GM18873 (cell line): ENCODE measurements around the gene SND1.
"Not testable (repeated sequence)": the region's sequence is repeated elsewhere in the genome, so short reads cannot be mapped to it uniquely, and the experiment has no call there.

Experiments
- ATAC-seq: cut with Tn5 transposase; IDR thresholded peaks from one replicate; pipeline ENCODE4 v1.9.1; 2021; ENCODE audit warnings: mild to moderate bottlenecking, moderate library complexity, moderate number of reproducible peaks; ENCODE audit not compliant: unreplicated experiment, low FRiP score

SND1 gene

DNA sequence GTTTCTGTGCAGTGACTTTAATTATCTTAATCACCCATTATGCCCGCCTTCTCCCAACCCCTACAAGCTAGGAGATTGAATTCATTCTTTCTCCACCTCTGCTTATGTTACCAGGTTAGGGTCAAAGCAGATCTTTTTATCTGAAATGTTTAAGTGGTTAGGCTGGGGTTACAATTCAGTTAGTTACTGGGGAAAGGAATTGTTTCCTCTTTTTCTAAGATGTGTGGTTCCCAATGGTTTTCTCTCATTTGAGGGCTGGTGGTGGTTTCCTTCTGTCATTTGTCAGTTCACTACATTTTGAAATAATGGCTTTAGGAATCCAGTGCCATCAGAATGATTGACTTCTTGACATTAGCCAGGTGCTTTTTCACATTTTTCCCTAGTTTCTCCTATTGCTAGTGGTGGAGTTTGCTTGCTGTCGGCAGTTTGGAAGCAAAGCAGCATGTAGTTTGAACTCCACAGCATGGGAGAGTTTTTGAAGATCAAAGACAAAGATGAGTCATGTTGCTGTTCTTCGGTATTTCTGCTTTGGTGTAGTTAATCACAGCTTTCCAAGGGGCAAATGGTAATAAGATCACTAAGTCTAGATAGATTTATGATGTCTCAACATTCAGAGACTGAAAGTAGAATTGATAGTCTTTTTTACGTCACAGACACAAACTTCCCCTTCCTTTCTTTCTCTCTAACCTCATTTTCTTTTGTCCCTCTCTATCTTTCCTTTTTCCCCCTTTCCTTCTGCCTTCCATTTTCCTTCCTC, 168.2 kb downstream of the SND1 start:
- ATAC-seq = no peak

DNA sequence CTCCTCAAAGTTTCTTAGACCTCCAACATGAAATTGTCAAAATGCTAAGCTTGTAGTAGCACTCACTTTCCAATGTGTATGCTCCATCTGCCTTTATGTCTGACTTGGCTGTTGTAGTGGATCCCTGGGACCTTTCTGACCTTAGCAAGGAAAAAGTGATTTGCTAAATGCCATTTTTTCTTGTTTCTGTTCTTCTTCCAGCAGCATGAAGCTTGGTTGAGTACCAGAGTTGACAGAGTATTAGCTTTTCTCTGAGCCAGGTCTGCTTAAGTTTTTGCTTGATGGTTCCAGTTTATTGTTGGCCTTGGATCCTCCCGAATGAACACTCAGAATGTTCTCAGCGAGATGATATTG, 168.7 kb downstream of the SND1 start:
- ATAC-seq = no peak

- no peak for ATAC-seq
Observed at GRCh38 chr7:127821146-127821545, 169.2 kb downstream of the SND1 start.

- ATAC-seq = no peak
Observed at GRCh38 chr7:127822822-127823508, 171.0 kb downstream of the SND1 start.

GRCh38 chr7:127824682-127825081, 172.7 kb downstream of the SND1 start:
- ATAC-seq = no peak

- ATAC-seq = no peak
Observed at GRCh38 chr7:127828843-127829500, 177.0 kb downstream of the SND1 start.

DNA sequence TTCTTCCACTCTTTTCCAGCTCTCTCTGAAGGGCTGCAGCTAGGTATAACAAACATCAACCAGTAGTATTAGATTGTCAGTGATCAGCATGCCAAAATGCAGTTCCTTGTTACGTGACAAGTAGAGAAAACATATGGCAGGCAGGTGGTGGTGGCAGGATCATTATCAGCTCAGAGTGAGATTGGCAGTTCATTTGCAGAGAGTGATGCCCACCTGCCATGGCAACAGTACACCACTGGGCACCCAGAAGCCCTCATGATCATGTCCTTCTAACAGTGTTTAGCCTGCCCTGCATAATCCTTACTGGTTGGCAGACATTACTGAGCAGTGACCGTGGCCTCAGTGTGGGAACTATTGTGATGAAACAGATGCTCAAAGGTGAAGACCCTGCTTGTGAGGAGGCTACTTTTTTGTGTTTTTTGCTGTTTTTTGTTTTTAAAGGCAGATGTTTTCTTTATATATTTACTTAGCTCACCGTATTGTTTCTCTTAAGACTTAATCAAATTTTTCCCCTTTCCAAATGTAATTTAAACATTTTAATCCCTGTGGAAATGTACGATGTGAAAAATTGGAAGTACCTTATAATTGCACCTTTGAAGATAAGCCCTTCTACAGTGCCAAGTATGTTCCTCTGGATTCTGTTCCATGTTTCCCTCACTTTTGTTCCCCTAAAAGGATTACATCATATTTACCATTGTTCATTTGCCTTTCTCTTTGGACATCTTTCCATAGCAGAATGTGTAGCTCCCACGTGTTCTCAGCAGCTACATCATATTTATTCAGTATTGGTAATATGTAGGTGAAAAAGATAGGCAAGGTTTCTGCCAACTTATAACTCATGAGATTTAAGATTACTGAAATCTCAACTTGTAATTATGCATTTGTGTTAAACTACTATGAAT, 179.6 kb downstream of the SND1 start:
- no peak for ATAC-seq

GRCh38 chr7:127832592-127832991, 180.6 kb downstream of the SND1 start:
- no peak for ATAC-seq

DNA sequence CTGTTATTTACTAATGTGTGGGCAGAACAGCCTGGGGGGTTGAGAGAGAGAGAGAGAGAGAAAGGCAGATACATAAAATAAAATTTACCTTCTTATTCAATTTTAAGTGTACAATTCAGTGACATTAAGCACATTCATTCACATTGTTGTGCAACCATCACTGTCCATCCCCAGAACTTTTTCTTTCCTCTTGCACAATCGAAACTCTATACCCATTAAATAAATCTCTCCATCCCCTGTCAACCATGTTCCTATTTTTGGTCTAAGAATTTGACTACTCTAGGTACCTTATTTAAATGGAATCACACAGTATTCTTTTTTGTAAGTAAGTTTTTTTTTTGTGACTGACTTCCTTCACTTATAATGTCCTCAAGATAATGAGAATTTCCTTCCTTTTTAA, 181.6 kb downstream of the SND1 start:
- no peak for ATAC-seq

DNA sequence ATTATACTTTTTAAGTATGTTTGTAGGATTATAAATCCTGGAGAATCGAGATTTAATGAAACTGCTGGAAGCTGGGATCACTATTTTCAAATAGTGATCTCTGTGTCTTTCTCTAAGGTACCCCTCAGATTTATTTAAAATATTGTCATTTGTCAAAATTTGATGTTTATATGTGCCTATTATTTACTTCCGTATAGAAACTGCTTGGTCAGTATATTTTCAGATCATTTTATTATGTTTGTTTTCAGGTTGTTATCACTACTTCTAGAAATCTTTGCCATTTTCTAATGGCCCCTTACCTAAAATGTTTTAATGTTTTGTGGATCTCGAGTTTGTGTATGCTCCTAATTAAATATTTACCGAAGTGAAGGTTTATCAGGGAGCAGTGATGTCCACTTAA, 183.7 kb downstream of the SND1 start:
- ATAC-seq = no peak

- not testable (repeated sequence) for ATAC-seq
Observed at GRCh38 chr7:127837816-127838410, 185.9 kb downstream of the SND1 start.

- no peak for ATAC-seq
Observed at GRCh38 chr7:127838816-127839415, 186.9 kb downstream of the SND1 start.

DNA sequence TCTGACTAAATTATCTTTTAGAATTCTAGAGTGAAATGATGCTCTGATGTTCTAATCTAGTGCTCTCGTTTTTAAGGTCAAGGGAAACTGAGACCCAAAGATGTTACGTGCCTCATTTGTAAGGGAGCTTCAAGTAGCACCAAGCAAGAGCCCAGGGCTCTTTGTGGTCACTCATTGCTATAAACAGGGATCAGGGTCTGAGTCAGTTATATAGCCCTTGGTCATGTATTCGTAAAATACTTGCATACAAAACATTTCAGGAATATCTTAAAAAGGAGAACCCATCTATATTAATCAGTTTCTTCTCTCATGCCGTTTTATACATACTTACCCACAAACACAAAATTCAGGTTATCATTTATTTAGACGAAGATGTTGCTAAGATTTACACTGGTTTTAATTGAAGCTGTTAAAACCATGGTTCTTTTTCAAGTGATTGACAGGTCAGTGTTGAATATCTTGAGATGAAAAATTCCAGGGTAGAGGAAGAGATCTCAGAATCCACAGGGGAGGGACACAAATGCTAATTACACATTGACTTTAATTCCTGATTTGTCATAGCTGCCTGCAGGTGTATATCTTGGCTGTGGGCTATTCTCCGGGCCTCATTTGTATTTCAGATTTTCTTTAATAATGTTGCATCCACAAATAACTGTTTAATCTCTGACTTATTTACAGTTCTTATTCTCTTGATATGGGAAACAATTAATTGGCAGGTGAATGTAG, 188.4 kb downstream of the SND1 start:
- ATAC-seq = no peak

DNA sequence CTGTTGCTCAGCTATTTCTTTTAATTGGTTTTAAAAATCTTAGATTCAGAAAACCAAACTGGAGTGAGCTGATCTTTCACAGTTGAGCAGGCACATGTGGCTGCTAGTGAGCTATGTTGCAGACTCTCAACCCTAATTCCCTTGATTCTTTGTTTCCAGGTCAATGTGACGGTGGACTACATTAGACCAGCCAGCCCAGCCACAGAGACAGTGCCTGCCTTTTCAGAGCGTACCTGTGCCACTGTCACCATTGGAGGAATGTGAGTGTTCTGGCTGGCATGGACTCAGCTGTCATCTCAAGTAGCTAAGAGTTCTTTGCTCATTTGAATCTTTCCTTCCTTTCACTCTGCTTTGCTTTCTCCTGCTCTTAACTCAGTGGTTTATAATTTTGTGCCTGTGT, 192.2 kb downstream of the SND1 start:
- no peak for ATAC-seq

DNA sequence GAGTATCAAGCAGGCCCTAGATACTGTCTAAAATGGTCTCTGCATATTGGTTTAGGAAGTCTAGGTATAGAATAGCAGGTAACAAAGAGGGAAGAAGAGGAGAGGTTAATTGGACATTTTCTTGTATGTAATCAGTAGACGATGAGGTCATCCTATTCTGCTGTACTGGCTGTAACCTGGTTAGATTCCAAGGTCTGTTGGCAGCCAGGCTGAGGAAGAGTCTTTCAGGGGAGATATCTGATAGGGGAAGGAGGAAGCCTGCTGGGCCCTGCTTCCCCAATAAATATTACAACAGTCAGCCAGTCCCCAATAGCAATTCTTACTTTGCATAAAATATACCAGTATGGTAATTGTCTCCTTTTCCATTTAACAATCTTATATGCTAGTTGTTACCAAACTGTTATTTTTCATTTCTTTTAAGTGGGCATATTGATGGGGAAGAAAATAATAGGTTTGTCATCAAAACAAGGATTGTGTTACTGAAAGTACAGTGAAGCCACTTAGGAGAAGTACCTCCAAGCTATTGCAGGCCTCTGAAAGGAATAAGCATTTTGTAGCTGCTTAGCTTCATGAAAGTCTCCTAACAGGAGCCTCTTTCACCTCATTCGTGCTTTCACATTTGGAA, 192.8 kb downstream of the SND1 start:
- no peak for ATAC-seq

DNA sequence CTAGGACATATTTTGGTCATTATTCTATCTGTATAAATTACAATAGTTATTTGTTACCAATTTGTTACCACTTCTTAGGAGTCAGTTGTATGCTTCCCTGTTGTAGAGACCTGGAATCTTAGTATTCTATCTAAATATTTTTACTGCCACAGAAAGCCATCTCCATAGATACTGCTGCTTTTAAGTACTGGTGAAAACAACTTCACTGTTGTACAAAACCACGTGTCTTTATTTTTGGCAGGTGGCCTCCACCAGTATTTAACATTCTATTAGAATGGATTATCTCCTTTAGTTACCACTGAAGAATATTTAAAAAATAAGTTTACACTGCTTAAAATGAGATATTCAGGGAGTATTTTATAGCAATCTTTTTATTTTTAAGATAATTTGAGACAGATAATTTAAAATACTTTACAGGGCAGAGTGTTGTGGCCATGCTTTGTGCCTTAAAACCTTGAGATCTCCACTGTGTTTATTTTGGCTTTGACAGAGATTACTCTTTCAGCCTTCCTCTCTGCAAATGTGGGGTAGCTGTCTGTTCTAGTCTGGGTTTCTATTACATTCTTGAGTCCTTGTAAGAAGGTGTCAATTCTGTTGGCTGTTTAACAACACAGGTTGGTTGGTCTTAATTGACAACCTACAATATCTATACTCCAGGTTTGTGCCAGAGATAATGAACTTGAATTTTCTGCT, 193.7 kb downstream of the SND1 start:
- ATAC-seq = no peak

DNA sequence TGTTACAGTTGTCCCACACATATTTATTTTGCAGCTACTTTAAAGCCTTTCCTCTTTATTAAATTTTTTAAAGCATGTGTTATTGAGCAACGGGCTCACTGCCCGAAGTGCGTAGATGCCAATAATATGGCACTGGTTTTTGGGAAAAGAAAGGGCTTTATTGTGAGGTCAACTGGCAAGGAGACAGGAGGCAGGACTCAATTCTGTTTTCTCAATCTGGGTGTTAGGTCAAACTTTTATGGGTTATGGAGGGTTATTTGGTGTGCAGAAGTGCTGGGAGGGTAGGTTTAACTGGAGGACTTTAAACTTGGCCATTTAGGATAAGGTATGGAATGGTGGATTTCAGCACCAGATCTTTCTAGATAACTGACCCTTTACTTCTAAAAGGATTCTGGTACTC, 195.6 kb downstream of the SND1 start:
- ATAC-seq = no peak

GRCh38 chr7:127848241-127848640, 196.2 kb downstream of the SND1 start:
- ATAC-seq = no peak
